ENCODE results near the gene OR3A2. TPM values are rescaled to one million over a fixed set of nuclear protein-coding genes. Genes with fewer than 3 reads are reported as not detected.
"Not testable (repeated sequence)": the region's sequence is repeated elsewhere in the genome, so short reads cannot be mapped to it uniquely, and the experiment has no call there.

OR3A2 gene
- total RNA-seq, 1 donor from 2014 or later: not detected

GRCh38 chr17:3411070-3411469, 25.0 kb upstream of the OR3A2 start, which contains the start of gene OR3A3:
OR3A3 (plus strand) TSS chr17:3411370.
- FAIRE-seq (no peak), DNase-seq (ENCODE audit: low read depth) (no peak)
- H3K27me3 ChIP-seq (ENCODE audit: control insufficient read depth, insufficient read depth, low read length): no peaks in the 10 kb centered on the region
- no peaks in the 10 kb centered on the region for H3K36me3 ChIP-seq (ENCODE audit: control insufficient read depth, insufficient read depth, low read length)
- no peak for TF ChIP-seq CTCF (IDR thresholded peaks at IDR 0.05; ENCODE audit: insufficient read depth, low read length, severe bottlenecking)
- H3K4me3 ChIP-seq (ENCODE audit: low read depth, low read length): no peak within 1 kb of the TSS

GRCh38 chr17:3403856-3404255, 17.7 kb upstream of the OR3A2 start:
- DNase-seq (ENCODE audit: low read depth); H3K27me3 ChIP-seq (ENCODE audit: control insufficient read depth, insufficient read depth, low read length); FAIRE-seq; H3K4me3 ChIP-seq (ENCODE audit: low read depth, low read length); H3K36me3 ChIP-seq (ENCODE audit: control insufficient read depth, insufficient read depth, low read length): not testable (repeated sequence)

GRCh38 chr17:3401786-3402185, 15.7 kb upstream of the OR3A2 start:
- no peak for DNase-seq (ENCODE audit: low read depth)
- no peak for FAIRE-seq
- TF ChIP-seq CTCF (IDR thresholded peaks at IDR 0.05; ENCODE audit: insufficient read depth, low read length, severe bottlenecking): no peak

DNA sequence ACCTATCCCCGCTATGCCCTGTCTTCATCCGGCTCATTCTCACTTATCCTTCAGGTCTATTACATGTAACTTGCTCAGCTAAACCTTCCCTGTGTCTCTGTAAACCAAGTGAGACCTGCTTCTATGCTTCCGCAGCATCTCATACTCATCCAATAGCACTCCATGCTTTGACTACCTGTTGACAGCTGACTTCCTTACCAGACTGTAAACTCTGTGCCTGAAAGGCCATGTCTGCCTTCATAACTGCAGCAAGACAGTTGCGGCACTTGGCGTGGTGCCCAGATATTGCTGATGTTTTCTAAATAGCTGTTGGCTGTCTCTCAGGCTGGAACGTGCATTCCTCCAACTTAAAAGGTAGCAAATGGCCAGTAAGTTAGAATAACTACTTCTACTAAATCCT, 13.9 kb upstream of the OR3A2 start:
- Histone ChIP-seq H3K36me3 (ENCODE audit: control insufficient read depth, insufficient read depth, low read length) (no peaks in the 10 kb centered on the region), H3K4me3 (ENCODE audit: low read depth, low read length) (no peak overlapping the region), H3K27me3 (ENCODE audit: control insufficient read depth, insufficient read depth, low read length) (no peaks in the 10 kb centered on the region)
- no peak for TF ChIP-seq CTCF (IDR thresholded peaks at IDR 0.05; ENCODE audit: insufficient read depth, low read length, severe bottlenecking)
- peak; percentile 2 for DNase-seq (ENCODE audit: low read depth)
- no peak for FAIRE-seq

More at GRCh38 chr17:3401786-3402185, 15.7 kb upstream of the OR3A2 start:
- no peaks in the 10 kb centered on the region for H3K36me3 ChIP-seq (ENCODE audit: control insufficient read depth, insufficient read depth, low read length)
- no peak overlapping the region for H3K4me3 ChIP-seq (ENCODE audit: low read depth, low read length)
- H3K27me3 ChIP-seq (ENCODE audit: control insufficient read depth, insufficient read depth, low read length): no peaks in the 10 kb centered on the region

- H3K4me3 ChIP-seq (ENCODE audit: low read depth, low read length): no peak within 1 kb of the TSS
- TF ChIP-seq CTCF (IDR thresholded peaks at IDR 0.05; ENCODE audit: insufficient read depth, low read length, severe bottlenecking): no peak
- H3K27me3 ChIP-seq (ENCODE audit: control insufficient read depth, insufficient read depth, low read length): no peaks in the 10 kb centered on the region
- DNase-seq (ENCODE audit: low read depth) (no peak), FAIRE-seq (peak; percentile 23)
- H3K36me3 ChIP-seq (ENCODE audit: control insufficient read depth, insufficient read depth, low read length): no peaks in the 10 kb centered on the region
Observed at GRCh38 chr17:3398310-3398709, 12.2 kb upstream of the OR3A2 start, which contains the start of gene OR1E1. OR1E1 (minus strand) TSS chr17:3398410; CDS start chr17:3398410, 0 bp downstream.

GRCh38 chr17:3397801-3398200, 11.7 kb upstream of the OR3A2 start:
- not testable (repeated sequence) for DNase-seq (ENCODE audit: low read depth); H3K4me3 ChIP-seq (ENCODE audit: low read depth, low read length); H3K27me3 ChIP-seq (ENCODE audit: control insufficient read depth, insufficient read depth, low read length); H3K36me3 ChIP-seq (ENCODE audit: control insufficient read depth, insufficient read depth, low read length)
- peak; percentile 52 for FAIRE-seq

DNA sequence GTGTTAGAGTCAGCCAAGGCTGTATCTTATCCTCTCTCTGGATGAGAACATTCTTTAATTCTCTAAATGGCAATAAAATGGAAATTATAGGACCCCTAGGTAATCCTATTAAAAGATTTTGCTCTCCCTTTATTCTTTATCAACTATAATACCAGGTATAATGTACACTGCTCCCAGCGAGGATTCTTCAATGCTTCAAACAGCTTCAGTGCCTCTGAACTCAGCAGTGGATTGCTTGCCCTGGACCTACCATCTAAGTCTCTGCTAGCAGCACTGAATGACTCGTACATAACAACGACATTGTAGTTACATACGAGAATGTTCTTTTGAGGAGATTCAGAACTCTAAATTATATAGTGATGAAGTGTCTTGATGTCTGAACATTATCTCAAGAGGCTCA, 3.7 kb upstream of the OR3A2 start:
- no peak for TF ChIP-seq CTCF (IDR thresholded peaks at IDR 0.05; ENCODE audit: insufficient read depth, low read length, severe bottlenecking)
- DNase-seq (ENCODE audit: low read depth): no peak
- Histone ChIP-seq H3K36me3 (ENCODE audit: control insufficient read depth, insufficient read depth, low read length) (no peaks in the 10 kb centered on the region), H3K27me3 (ENCODE audit: control insufficient read depth, insufficient read depth, low read length) (no peaks in the 10 kb centered on the region), H3K4me3 (ENCODE audit: low read depth, low read length) (no peak overlapping the region)
- no peak for FAIRE-seq
